Subcutaneous adipose tissue (tissue), 4 donors: ENCODE data around the gene ACTG1. TPM values are rescaled to one million over a fixed set of nuclear protein-coding genes. Genes with fewer than 3 reads are reported as not detected.

Experiments used
- CTCF ChIP-seq: fragments of 450-650 bp; IDR thresholded peaks from one replicate; pipeline ENCODE4 v1.5.1; 2016; ENCODE audit warnings: low read depth, mild to moderate bottlenecking, control low read depth, antibody characterized with exemption, moderate library complexity
- total RNA-seq, 4 donors: library from RNA; depleted of rRNA; stranded (reverse); fragments of >200 nt; gene quantifications; one replicate each; pipeline ENCODE4 v1.1.0, GENCODE V29; 2016

ACTG1 gene
- total RNA-seq, 4 donors from 2014 or later, result 1,095 to 1,902 (median 1,493) TPM

DNA sequence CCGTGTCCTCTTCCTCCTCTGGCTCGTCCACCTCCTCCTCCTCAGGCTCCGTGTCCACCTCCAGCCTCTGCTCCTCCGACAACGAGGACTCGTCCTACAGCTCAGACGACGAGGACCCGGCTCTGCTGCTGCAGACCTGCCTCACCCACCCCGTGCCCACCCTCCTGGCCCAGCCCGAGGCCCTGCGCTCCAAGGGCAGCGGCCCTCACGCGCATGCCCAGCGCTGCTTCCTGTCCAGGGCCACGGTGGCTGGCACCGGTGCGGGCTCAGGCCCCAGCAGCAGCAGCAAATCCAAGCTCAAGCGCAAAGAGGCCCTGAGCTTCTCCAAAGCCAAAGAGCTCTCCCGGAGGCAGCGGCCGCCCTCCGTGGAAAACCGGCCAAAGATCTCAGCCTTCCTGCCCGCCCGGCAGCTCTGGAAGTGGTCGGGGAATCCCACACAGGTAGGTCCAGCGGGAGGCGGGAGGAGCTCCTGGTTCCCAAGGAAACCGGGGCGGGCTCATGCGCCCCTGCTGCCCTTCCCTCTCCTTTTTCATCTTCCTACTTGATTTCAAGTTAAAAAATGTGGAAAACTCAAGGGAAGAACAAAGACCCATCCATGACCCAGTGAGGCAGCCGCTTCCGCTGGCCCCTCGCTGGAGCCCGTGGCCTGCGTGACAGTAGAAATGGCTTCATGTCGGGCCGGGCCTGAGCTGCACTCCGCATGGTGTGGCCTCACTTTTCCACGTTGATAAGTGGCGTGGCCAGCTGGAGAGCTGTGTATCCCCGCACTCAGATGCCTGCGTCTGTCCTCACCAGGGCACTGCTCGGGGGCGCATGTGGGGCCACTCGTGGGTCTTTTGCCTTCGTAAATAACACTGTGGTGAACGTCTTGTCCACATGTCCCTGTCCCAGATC, 50.7 kb downstream of the ACTG1 start:
- no peak for TF ChIP-seq CTCF

- no peak for TF ChIP-seq CTCF
Measured at GRCh38 chr17:81460856-81461460, 51.6 kb downstream of the ACTG1 start.

Other genes starting within 250 kb of the ACTG1 start
- 100 to 1,000 TPM in 2 of 4 donors, 10 to 100 TPM in 2; 40.4 to 175 (median 91.0) TPM for gene SLC38A10, start 217.5 kb downstream of the ACTG1 start, total RNA-seq
- 10 to 100 TPM in 1 of 4 donors, 1 to 10 TPM in 3; 2.6 to 24.1 (median 5.7) TPM for gene BAHCC1, start 117.3 kb downstream of the ACTG1 start, total RNA-seq
- gene FSCN2, start 15.6 kb upstream of the ACTG1 start, total RNA-seq, result 1 to 10 TPM in 1 of 4 donors, under 1 TPM in 1, not detected in 2; 0.88 to 1.0 TPM
- gene FAAP100, start 39.6 kb upstream of the ACTG1 start, total RNA-seq, result 10 to 100 TPM in 3 of 4 donors, 1 to 10 TPM in 1; 9.2 to 27.7 (median 11.9) TPM
- 100 to 1,000 TPM in 1 of 4 donors, 10 to 100 TPM in 3; 47.4 to 112 (median 62.8) TPM for gene NPLOC4, start 124.3 kb upstream of the ACTG1 start, total RNA-seq
- gene TSPAN10, start 124.4 kb upstream of the ACTG1 start, total RNA-seq, result 1 to 10 TPM in 1 of 4 donors, under 1 TPM in 2, not detected in 1; 0.44 to 2.4 (median 0.68) TPM
- gene PDE6G, start 143.7 kb upstream of the ACTG1 start, total RNA-seq, result 1 to 10 TPM in 1 of 4 donors, not detected in 3; 2.7 TPM
- gene OXLD1, start 153.8 kb upstream of the ACTG1 start, total RNA-seq, result 10 to 100 TPM; 12.4 to 47.3 (median 34.1) TPM
- gene CCDC137, start 153.9 kb upstream of the ACTG1 start, total RNA-seq, result 10 to 100 TPM in 1 of 4 donors, 1 to 10 TPM in 3; 7.0 to 11.1 (median 8.5) TPM
- 10 to 100 TPM; 13.2 to 40.3 (median 36.4) TPM for gene ARL16, start 171.0 kb upstream of the ACTG1 start, total RNA-seq
- 10 to 100 TPM; 35.4 to 79.5 (median 60.5) TPM for gene HGS, start 171.2 kb upstream of the ACTG1 start, total RNA-seq
- gene MRPL12, start 190.6 kb upstream of the ACTG1 start, total RNA-seq, result 10 to 100 TPM; 23.8 to 52.0 (median 29.0) TPM
- 10 to 100 TPM in 3 of 4 donors, 1 to 10 TPM in 1; 4.9 to 59.5 (median 15.9) TPM for gene SLC25A10, start 199.5 kb upstream of the ACTG1 start, total RNA-seq